SU-DHL-6 (cell line): ENCODE data around the gene TNS3.
"Not testable (repeated sequence)": the region's sequence is repeated elsewhere in the genome, so short reads cannot be mapped to it uniquely, and the experiment has no call there.

ENCODE experiments used
- EZH2phosphoT487 ChIP-seq: fragments of 200-600 bp; sonication (generic), shearing (Covaris generic); conservative IDR thresholded peaks from 2 replicates; pipeline ENCODE4 v1.6.1; 2018; ENCODE audit warnings: mild to moderate bottlenecking, antibody characterized with exemption, low read length, moderate library complexity, mixed read lengths
- TF ChIP-seq, protein P1 (sequence below): fragments of 200-600 bp; sonication (generic); IDR thresholded peaks from one replicate; pipeline ENCODE4 v1.5.1; 2017; ENCODE audit warnings: antibody characterized with exemption, mild to moderate bottlenecking, low read length, moderate library complexity; ENCODE audit not compliant: insufficient read depth, poor library complexity, severe bottlenecking

GRCh38 chr7:47590215-47590614, 8.3 kb upstream of the TNS3 start:
- TF ChIP-seq, protein P1, sequence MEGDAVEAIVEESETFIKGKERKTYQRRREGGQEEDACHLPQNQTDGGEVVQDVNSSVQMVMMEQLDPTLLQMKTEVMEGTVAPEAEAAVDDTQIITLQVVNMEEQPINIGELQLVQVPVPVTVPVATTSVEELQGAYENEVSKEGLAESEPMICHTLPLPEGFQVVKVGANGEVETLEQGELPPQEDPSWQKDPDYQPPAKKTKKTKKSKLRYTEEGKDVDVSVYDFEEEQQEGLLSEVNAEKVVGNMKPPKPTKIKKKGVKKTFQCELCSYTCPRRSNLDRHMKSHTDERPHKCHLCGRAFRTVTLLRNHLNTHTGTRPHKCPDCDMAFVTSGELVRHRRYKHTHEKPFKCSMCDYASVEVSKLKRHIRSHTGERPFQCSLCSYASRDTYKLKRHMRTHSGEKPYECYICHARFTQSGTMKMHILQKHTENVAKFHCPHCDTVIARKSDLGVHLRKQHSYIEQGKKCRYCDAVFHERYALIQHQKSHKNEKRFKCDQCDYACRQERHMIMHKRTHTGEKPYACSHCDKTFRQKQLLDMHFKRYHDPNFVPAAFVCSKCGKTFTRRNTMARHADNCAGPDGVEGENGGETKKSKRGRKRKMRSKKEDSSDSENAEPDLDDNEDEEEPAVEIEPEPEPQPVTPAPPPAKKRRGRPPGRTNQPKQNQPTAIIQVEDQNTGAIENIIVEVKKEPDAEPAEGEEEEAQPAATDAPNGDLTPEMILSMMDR: not testable (repeated sequence)
- not testable (repeated sequence) for TF ChIP-seq EZH2phosphoT487
